HepG2 (cell line): ENCODE measurements around the gene L1CAM. TPM values are rescaled to one million over a fixed set of nuclear protein-coding genes. Genes with fewer than 3 reads are reported as not detected.

Experiments
- ATAC-seq: fragments of 200-7000 bp; cut with Tn5 transposase; 3 replicates; pipeline ENCODE4 v1.9.1; 2020; ENCODE audit warnings: mild to moderate bottlenecking, moderate library complexity
- BruUV-seq: library from RNA; stranded (reverse); fragments of 400-500 nt; replicated peaks from 2 replicates; lab custom pipeline; 2021; lab: Mats Ljungman, UMichigan
- CTCF ChIA-PET: fragments of 300-600 bp; formaldehyde crosslinking; extraction: SDS; loops from one replicate; lab custom pipeline; 2021; ENCODE audit warnings: low total read pairs, inconsistent platforms, low intra/inter-chr PET ratio; lab: Yijun Ruan, JAX
- POLR2A ChIA-PET: fragments of 350-600 bp; sonication (Branson Sonifier 250); formaldehyde crosslinking; loops from one replicate; lab custom pipeline; 2020; ENCODE audit warnings: antibody characterized with exemption, inconsistent platforms; lab: Yijun Ruan, JAX
- DNase-seq: peaks from one replicate; pipeline ENCODE4 v3.0.0-alpha.2; 2015; ENCODE audit warnings: low spot score
- FAIRE-seq: peaks from 3 replicates; lab custom pipeline; 2011; peaks lifted over from hg19 to GRCh38; lab: Jason Lieb, UNC
- H2AFZ ChIP-seq: one replicate; pipeline ENCODE4 v1.6.1; 2011; ENCODE audit warnings: low read length, inconsistent platforms
- H3K27ac ChIP-seq: fragments of 300-600 bp; 3 replicates; pipeline ENCODE4 v1.8.0; 2011; ENCODE audit warnings: mixed run types, mild to moderate bottlenecking, mixed read lengths, low read length, inconsistent platforms; ENCODE audit not compliant: insufficient read depth; ENCODE audit errors: extremely low read length
- H3K27me3 ChIP-seq, 2 experiments: fragments of 200-600 bp in 1 of 2; 2 replicates in 1 of 2; 3 replicates in 1 of 2; pipeline versions ENCODE4 v1.6.0 to v1.8.0; 2011; ENCODE audit warnings: low read length in 2 of 2, mild to moderate bottlenecking in 2 of 2, moderate library complexity in 2 of 2, inconsistent platforms in 1 of 2; ENCODE audit not compliant: insufficient read depth in 2 of 2, control insufficient read depth in 1 of 2
- H3K36me3 ChIP-seq, 2 experiments: fragments of 200-600 bp in 1 of 2; replicated peaks in 1 of 2; 2 replicates in 1 of 2; 3 replicates in 1 of 2; pipeline versions ENCODE4 v1.5.1 to v1.8.0; 2011; ENCODE audit warnings: low read length in 2 of 2, inconsistent platforms in 1 of 2; ENCODE audit not compliant: insufficient read depth in 2 of 2, control insufficient read depth in 1 of 2
- H3K4me1 ChIP-seq: 2 replicates; pipeline ENCODE4 v1.5.1; 2012; ENCODE audit warnings: low read length, inconsistent platforms; ENCODE audit not compliant: insufficient read depth
- H3K4me2 ChIP-seq: 2 replicates; pipeline ENCODE4 v1.6.0; 2011; ENCODE audit warnings: low read depth, low read length, inconsistent platforms
- H3K4me3 ChIP-seq, 3 experiments: fragments of 200-600 bp in 1 of 3; sonication (generic), shearing (Covaris generic) in 1 of 3; replicated peaks in 1 of 3; 2 replicates each; pipeline ENCODE4 v1.5.1; 2011 to 2016; ENCODE audit warnings: low read length in 3 of 3, inconsistent platforms in 2 of 3, low read depth in 2 of 3, mild to moderate bottlenecking in 2 of 3, control low read depth in 1 of 3, mixed read lengths in 1 of 3; ENCODE audit not compliant: insufficient read depth in 1 of 3
- H3K79me2 ChIP-seq: one replicate; pipeline ENCODE4 v1.6.1; 2011; ENCODE audit warnings: low read length, inconsistent platforms; ENCODE audit not compliant: insufficient read depth
- H3K9ac ChIP-seq: 2 replicates; pipeline ENCODE4 v1.6.0; 2011; ENCODE audit warnings: mild to moderate bottlenecking, low read depth, low read length, inconsistent platforms; ENCODE audit not compliant: insufficient read depth
- H3K9me3 ChIP-seq: 2 replicates; pipeline ENCODE4 v1.5.1; 2012; ENCODE audit warnings: mild to moderate bottlenecking, low read length
- H4K20me1 ChIP-seq: 2 replicates; pipeline ENCODE4 v1.6.0; 2011; ENCODE audit warnings: inconsistent platforms, mild to moderate bottlenecking, low read length, moderate library complexity; ENCODE audit not compliant: insufficient read depth
- HNF4A ChIP-seq: sonication (generic); formaldehyde crosslinking; IDR thresholded peaks from 2 replicates; pipeline ENCODE4 v1.4.0; 2020; ENCODE audit warnings: missing genetic modification reagents
- IRF2 ChIP-seq: IDR thresholded peaks from 2 replicates; pipeline ENCODE4 v1.6.1; 2018; ENCODE audit warnings: missing genetic modification reagents, missing compliant biosample characterization
- MXI1 ChIP-seq: IDR thresholded peaks from 3 replicates; pipeline ENCODE4 v1.6.1; 2012; ENCODE audit warnings: low read depth, low read length, inconsistent platforms, borderline replicate concordance
- PLRG1 ChIP-seq: fragments of 450-650 bp; conservative IDR thresholded peaks from 2 replicates; pipeline ENCODE4 v1.6.1; 2016
- U2AF2 ChIP-seq: fragments of 200-400 bp; formaldehyde crosslinking; IDR thresholded peaks from 2 replicates; pipeline ENCODE4 v1.6.1; 2017; ENCODE audit warnings: low read depth, mild to moderate bottlenecking, low read length
- ZBTB34 ChIP-seq: sonication (generic); formaldehyde crosslinking; IDR thresholded peaks from 2 replicates; pipeline ENCODE4 v1.8.0; 2022; ENCODE audit warnings: mild to moderate bottlenecking, missing genetic modification reagents
- ZBTB8A ChIP-seq: sonication (generic); formaldehyde crosslinking; IDR thresholded peaks from 2 replicates; pipeline ENCODE4 v1.4.0; 2020; ENCODE audit warnings: mild to moderate bottlenecking, low read depth, missing genetic modification reagents, borderline replicate concordance
- WGBS: methylation state at CpG from one replicate; pipeline ENCODE4 v1.1.6; 2017; ENCODE audit warnings: low lambda C conversion rate; 5-methylcytosine and 5-hydroxymethylcytosine counted together
- in situ Hi-C: cut with HindIII; loops from 2 replicates; pipeline ENCODE4 v1.10.0; 2017; ENCODE audit warnings: low pct_unique_long_range_greater_than_20kb; ENCODE audit not compliant: extremely low pct_ligation_motif_present
- intact Hi-C: fragments of 100-400 bp; cut with micrococcal nuclease; formaldehyde crosslinking; loops from one replicate; pipeline ENCODE4 v1.10.0; 2022; ENCODE audit not compliant: unreplicated experiment
- polyA plus RNA-seq, 8 experiments: library from polyadenylated mRNA; depleted of rRNA in 3 of 8; stranded (reverse) in 7 of 8; unstranded in 1 of 8; fragments of >200 nt; fragmentation: Illumina TruSeq in 4 of 8; extraction: Trizol in 4 of 8; gene quantifications; 2 replicates each; pipeline versions ENCODE4 v1.2.1 to v1.2.3, GENCODE V29; 2011 to 2016; ENCODE audit warnings: low read depth in 4 of 8, missing spikeins in 1 of 8, mixed read lengths in 1 of 8; ENCODE audit not compliant: insufficient read depth in 1 of 8
- total RNA-seq, 5 experiments: library from RNA; depleted of rRNA; stranded (reverse); fragments of >200 nt; fragmentation: Illumina TruSeq; extraction: Trizol; gene quantifications; 2 replicates each; pipeline ENCODE4 v1.2.3, GENCODE V29; 2016; ENCODE audit warnings: low read depth in 1 of 5
- TF ChIP-seq, protein P1 (sequence below): sonication (generic); formaldehyde crosslinking; IDR thresholded peaks from 2 replicates; pipeline ENCODE4 v1.4.0; 2020; ENCODE audit warnings: mild to moderate bottlenecking, missing genetic modification reagents

Gene L1CAM
- total and polyA plus RNA-seq, 2 of the 13 experiments (the other 11 are each of a cell fraction or from before 2014, with no cell fraction given), result 1.4 to 2.0 TPM

- in situ Hi-C loops, result no loop called here
- Histone ChIP-seq H3K4me1 (peaks cover 15% of the 10 kb centered on the region; the same call in 1 of the 2 replicates), H2AFZ (no peak overlapping the region), H4K20me1 (no peaks in the 10 kb centered on the region), H3K27ac (no peak overlapping the region), H3K79me2 (no peaks in the 10 kb centered on the region), H3K9me3 (no peaks in the 10 kb centered on the region), H3K4me2 (no peak overlapping the region), H3K36me3 (no peaks in the 10 kb centered on the region), H3K27me3 (no peaks in the 10 kb centered on the region; a peak in 3 of 5 replicates), H3K4me3 (no peak overlapping the region), H3K9ac (no peak overlapping the region)
- FAIRE-seq, result no peak
- DNase-seq, result no peak
- ChIA-PET CTCF (no interaction called here), POLR2A (no interaction called here)
- intact Hi-C loops, result no loop called here
- no TSS peak for BruUV-seq
- no peak for TF ChIP-seq IRF2 (CRISPR knock-in tag)
- TF ChIP-seq, protein P1, sequence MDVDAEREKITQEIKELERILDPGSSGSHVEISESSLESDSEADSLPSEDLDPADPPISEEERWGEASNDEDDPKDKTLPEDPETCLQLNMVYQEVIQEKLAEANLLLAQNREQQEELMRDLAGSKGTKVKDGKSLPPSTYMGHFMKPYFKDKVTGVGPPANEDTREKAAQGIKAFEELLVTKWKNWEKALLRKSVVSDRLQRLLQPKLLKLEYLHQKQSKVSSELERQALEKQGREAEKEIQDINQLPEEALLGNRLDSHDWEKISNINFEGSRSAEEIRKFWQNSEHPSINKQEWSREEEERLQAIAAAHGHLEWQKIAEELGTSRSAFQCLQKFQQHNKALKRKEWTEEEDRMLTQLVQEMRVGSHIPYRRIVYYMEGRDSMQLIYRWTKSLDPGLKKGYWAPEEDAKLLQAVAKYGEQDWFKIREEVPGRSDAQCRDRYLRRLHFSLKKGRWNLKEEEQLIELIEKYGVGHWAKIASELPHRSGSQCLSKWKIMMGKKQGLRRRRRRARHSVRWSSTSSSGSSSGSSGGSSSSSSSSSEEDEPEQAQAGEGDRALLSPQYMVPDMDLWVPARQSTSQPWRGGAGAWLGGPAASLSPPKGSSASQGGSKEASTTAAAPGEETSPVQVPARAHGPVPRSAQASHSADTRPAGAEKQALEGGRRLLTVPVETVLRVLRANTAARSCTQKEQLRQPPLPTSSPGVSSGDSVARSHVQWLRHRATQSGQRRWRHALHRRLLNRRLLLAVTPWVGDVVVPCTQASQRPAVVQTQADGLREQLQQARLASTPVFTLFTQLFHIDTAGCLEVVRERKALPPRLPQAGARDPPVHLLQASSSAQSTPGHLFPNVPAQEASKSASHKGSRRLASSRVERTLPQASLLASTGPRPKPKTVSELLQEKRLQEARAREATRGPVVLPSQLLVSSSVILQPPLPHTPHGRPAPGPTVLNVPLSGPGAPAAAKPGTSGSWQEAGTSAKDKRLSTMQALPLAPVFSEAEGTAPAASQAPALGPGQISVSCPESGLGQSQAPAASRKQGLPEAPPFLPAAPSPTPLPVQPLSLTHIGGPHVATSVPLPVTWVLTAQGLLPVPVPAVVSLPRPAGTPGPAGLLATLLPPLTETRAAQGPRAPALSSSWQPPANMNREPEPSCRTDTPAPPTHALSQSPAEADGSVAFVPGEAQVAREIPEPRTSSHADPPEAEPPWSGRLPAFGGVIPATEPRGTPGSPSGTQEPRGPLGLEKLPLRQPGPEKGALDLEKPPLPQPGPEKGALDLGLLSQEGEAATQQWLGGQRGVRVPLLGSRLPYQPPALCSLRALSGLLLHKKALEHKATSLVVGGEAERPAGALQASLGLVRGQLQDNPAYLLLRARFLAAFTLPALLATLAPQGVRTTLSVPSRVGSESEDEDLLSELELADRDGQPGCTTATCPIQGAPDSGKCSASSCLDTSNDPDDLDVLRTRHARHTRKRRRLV (CRISPR knock-in tag), result no peak
- TF ChIP-seq PLRG1, result no peak
- no peak for TF ChIP-seq HNF4A (CRISPR knock-in tag)
- no peak for TF ChIP-seq MXI1
- TF ChIP-seq ZBTB34 (CRISPR knock-in tag), result no peak
- TF ChIP-seq ZBTB8A, result no peak
- TF ChIP-seq U2AF2, result no peak
- ATAC-seq, result no peak
- 61% methylated on average over 5 of the region's 6 CpGs for WGBS
Measured at GRCh38 chrX:153917869-153918268, 31.9 kb upstream of the L1CAM start.
